Hypothalamus (tissue), 51 donors: ENCODE measurements around the gene RAP2A.

Experiments
- DNase-seq, 51 donors: peaks; one replicate each; lab custom pipeline; 2025; lab: John Stamatoyannopoulos, UW

The RAP2A gene

DNA sequence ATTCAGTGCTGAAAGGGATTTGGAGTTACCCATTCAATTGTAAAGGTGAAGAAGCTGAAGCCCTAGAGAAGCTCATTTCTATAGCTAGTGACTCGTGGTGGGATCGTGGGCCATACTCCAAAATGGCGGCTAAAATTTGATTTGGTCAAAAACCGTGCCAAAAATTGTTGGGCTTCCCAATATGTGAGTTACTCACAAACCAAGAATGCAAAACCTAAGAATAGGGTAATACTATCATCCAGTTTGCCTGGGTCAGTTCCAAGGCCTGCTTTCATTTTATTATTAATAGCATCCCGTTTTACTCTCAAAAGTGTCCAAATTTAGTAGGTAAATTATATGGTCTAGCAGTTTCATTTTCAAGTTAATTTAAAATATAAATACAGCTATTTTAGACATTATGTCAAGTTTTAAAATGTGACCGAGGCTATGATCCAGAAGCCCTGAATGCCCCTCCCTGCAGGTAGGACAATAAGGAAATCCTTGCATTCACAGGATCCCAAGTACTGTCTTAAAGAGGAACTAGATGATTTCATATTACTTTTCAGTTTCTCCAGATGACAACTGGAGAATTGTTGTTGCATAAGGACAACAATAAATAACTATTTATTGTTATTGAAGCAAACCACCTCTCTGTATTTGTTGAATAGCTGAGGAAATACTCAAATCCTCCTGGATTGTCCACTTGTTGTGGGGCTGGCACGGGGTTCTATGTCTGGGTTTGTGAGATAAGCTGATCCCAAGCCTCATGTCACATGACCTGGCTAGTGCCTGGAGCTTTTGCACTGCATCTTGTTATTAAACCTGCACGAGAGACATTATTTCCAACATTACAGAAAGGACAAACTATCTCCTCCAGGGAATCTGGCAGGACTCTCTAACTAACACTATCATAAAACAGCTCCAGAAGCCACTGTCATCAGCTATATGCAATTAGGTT is 11.6 kb upstream of the RAP2A start:
- no peak for DNase-seq

DNA sequence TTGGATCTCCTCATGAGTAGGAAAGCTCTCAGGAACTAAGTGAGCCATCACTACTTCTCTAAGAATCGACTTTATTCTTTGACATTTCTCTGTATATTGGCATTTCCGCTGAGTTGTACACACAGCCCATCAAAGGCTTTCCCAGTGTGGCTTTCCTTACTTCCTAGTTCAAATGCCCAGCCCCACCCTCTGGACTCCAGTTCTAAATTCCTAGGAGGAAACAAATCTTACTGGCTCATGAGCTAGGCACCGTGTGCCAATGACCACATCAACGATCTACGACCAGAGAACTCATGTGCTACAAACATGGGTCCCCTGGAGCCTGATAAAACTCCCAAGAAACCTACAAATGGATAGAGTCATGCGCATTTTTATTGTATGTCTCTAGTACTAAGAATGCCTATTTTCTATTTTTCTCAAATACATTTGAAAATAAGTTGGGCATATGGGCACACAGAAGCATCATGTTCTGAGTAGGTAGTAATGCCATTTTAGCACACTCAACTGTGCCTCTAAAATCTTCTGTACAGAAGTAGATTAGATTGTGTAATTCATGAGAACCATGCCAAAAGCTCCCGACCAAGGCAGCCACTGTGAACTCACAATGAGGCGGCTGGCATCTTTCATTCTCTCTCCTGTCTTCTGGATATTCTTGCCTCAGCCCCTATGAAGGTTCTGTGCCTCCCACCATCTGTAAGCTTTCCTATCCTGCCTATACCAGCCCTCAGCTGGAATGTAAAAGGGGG is 10.5 kb upstream of the RAP2A start:
- DNase-seq: peak in 9 of 51 donors; percentile 1 to 27 (median 10)

DNA sequence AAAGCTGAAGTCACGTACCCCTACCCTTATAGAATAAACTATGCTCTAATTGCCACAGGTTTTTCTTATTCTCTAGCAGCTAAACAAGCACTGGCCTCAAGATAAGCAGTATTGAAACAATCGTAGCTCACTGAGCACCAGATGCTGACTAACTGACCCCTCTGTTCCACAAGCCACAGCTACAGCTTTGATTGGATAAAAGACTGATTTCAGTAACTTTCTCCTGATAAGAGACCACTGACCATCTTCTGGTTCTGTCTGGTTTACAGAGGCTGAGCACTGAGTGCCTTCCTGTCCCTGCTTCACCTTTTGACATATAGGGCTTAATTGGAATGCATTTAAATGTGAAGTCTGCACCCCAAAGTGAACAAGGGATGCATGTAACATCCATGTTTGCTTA is 8.4 kb upstream of the RAP2A start:
- no peak for DNase-seq

DNA sequence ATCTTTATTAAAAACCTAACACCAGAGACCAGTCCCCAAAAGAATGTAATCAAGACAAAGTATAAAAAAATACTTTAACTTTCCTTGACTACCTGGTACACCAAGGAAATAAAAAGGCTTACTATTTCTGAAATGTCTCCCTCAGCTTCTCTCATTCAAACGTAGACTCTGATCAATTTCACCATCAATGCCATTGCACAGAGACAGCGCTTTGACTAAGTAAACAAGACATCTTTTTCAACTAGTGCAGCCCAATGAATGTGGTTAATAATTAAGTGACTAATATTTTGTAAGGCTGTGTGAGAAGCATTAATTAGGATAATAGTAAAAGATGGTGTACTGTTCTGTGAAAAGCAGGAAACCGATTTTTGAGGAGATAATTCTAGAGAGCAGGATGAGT is 7.3 kb upstream of the RAP2A start:
- DNase-seq: no peak

DNA sequence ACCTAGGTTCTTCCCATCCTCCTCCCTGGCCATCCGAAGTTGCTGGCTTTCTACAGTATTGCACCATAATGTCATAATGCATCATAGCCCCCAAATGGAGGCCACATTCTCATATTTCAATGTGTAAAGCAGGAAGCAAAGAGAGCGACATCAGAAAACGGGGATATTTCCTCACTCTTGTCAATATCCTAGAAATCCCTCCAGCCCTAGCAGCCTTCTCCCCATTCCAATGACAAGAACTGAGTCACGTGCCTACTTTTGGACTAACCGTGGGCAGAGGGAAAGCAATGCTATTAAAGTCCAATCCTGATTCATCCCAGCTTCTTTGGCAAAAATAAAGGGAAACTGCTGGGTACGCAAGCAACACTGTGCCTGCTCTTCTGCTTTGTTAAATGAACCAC is 4.3 kb upstream of the RAP2A start:
- peak in 34 of 51 donors; percentile 5 to 81 (median 24) for DNase-seq

DNA sequence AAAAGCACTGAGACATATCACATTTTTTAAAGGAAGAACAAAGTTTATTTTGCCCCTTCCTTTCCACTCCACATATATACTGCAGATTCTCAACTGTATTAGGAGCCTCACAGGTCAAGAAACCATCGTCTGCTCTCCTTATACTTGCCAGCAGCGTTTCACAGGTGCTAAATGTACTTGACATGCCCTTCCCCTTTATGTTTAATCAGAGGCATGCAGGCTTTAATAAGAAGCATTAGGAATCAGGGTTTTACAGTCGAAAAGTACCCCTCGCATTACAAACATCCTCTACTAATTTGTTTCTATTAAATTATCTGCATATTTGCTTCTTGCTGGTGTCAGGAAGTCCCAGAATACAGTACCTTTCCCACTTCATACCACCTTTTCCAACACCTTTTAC is 3.7 kb upstream of the RAP2A start:
- DNase-seq: peak in 1 of 51 donors; percentile 72

DNA sequence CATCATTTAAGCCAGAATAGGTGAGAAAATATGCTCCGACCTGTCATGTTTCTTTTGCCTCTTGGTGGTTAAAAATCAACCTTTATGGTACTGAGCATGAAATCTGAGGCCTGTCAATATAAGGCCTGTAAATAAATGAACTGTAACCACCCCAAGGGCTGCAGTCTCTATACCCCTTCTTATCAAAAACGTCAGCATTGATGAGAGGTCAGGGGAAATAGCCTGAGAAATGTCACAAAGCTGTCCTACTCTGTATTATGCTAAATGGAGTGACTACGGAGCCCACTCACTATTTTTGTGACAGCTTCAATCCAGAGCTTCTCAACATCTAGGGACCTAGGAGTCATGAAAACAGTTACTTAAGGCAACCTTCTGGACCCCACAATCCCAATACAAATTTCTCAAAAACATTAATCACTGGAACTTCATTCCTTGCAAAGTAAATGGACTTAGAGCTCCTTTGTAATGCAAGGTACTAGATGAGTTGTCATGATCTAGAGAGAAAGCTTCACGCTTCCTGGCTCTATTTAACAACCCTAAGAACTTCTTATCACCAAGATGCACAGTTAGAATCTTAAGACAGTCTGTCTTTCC is 2.7 kb upstream of the RAP2A start:
- DNase-seq: peak in 1 of 51 donors; percentile 46

DNA sequence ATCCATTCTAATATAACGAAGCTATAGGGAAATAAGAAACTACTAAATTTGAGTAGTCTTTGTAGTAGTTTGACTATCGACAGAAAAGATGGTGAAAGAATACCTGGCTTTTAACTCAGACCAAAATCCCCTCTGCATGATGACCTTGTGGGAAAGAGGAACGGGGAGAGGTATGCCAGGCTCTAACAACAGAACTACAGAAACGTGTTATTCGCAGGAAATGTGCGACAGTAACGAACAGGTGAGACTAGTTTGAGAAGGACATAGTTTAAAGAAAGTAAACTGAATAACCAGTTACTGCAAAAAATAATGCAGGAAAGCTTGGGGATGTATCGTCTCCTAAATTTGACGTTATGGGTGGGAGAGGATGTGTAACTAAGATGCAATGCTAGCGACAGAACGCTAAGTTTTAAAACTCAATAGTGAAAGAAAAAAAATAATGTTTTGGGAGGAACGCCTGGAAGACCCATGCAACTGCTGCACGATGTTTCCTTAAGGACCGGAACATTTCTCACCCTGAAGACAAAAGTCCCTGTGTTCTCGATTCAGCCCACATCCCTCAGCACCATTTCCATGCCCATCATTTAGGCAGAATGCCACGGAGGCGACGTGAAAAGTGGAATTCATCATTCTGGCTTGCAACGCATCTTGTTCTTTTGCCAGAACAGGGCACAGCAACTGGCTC is 1.6 kb upstream of the RAP2A start:
- DNase-seq: peak in 1 of 51 donors; percentile 67

DNA sequence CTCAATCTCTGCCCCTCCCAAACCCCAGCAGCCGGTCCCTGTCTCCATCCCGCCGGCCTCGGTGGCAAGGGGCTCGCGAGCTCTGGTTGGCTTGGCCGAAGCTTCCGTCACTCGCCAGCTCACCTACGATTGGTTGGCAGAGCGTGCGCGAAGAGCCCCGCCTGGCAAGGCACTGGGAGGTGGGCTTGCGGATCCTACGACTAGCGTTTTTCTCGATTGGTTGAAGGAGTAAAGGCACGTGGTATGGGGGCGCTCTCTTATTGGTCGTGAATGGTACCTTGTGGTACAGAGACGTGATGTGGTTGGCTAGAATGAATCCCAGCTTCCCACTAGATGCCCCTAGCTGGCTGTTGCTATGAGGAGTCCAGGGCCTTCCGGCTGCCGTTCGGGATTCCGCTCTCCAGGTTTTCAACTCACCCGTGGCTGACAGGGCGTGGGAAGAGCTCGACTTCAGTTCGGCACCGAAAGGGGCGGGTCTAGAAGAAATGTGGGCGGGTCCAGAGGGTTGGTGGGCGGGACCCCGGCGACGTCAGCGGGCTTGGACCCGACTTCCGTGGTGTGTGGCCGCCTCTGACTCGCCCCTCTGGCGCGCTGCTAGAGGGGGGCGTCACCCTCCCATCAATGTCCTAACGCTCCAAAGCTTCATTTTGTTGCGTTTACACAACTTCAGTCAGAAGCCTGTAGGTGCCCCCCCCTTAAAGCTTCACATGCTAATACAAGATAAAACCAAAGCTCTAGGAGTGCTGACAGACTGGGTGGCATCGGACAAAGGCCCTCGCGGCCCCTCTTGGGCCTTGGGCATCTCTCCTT is 847 bp upstream of the RAP2A start:
- DNase-seq: peak; percentile 94 to 100 (median 100)

DNA sequence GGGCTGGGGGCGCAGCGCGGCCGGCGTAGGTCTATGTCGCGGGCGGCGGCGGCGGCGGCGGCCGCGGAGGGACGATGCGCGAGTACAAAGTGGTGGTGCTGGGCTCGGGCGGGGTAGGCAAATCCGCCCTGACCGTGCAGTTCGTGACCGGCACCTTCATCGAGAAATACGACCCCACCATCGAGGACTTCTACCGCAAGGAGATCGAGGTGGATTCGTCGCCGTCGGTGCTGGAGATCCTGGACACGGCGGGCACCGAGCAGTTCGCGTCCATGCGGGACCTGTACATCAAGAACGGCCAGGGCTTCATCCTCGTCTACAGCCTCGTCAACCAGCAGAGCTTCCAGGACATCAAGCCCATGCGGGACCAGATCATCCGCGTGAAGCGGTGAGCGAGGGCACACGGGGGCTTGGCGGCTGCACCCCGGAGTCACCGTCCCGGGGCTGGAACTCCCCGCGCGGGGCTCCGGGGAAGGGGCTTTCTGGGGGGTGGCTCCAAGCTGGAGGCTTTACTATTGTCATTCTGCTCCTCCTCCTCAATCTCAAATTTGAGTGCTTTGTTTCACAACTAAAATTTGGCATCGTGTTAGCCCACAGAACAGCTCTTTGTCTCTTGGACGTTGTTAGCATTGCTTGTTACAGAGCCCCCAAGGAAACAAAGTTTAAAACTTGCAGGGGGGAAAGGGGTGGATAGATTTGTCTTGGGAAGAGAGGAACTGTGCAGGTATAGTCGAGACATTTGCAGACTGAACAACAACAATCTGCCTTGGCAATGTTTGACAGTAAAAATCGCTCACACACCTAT is 630 bp downstream of the RAP2A start:
- DNase-seq: peak in 37 of 51 donors; percentile 11 to 71 (median 35)

DNA sequence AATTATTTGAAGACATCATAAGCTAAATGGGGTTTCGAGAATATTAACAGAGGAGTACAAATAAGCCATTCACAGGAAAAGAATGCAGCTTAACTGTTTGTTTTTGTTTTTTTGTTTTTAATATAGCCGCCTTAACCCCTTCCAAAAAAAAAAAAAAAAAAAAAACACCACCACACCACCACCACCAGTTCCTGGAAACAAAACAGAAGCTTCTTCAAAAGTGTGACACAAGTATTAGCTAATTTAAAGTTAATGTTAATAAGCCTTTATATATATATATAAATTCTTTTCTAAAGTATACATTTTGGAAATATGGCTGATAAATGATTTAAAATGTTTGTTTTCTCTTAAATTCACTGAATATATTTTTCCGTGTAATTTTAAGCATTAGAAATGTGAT is 1.4 kb downstream of the RAP2A start:
- no peak for DNase-seq

DNA sequence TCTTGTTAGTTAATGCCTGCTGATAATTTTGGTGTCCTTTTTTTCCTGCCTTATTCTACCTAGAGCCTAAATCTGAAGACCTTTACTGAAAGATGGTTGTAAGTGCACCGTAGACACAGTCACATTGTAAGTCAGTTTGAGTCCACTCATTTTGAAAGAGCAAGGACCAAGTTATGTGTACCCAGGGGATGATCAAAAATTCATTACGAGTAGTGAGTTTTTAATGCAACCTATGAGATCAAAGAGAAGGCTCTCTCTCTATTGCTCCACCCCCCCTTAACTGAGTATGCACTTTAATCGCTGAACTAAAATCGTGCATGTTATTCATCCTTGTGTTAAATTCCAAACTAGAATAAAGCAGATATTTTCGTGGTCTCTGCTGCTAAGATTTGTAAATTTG is 1.8 kb downstream of the RAP2A start:
- DNase-seq: peak in 1 of 51 donors; percentile 20

DNA sequence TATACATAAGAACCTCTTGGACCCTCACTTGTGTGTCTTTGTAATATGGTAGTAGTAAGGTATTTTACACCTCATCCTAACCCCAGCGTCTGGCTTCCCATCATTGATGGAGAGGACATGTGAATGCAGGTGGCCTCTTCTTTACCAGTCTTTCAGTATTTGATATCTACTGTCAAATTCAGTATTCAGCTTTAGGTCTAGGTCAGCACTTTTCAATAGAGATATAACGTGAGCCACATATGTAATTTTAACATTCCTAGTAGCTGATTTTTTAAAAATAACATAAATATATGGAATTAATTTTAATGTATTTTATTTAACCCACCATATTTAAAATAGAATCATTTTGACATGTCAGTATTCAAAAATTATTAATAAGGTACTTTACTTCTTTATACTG is 2.9 kb downstream of the RAP2A start:
- no peak for DNase-seq

DNA sequence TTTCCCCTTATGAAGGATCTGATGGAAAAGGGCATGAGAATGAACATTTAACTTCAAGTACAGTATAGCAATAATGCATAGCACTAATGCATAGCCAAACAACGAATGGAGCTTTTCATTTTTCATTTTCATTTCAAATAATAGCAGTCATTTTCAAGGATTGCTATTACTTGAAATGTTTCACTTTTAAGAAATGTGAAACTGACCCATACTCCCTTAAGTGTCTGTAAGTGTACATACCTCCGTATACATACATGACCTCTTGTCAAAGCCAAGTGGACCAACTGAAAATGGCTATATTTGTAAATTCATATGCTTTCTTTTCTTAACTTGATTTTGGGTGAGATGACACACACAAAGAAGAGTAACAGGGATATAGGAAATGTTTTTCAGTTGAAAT is 3.8 kb downstream of the RAP2A start:
- DNase-seq: no peak

DNA sequence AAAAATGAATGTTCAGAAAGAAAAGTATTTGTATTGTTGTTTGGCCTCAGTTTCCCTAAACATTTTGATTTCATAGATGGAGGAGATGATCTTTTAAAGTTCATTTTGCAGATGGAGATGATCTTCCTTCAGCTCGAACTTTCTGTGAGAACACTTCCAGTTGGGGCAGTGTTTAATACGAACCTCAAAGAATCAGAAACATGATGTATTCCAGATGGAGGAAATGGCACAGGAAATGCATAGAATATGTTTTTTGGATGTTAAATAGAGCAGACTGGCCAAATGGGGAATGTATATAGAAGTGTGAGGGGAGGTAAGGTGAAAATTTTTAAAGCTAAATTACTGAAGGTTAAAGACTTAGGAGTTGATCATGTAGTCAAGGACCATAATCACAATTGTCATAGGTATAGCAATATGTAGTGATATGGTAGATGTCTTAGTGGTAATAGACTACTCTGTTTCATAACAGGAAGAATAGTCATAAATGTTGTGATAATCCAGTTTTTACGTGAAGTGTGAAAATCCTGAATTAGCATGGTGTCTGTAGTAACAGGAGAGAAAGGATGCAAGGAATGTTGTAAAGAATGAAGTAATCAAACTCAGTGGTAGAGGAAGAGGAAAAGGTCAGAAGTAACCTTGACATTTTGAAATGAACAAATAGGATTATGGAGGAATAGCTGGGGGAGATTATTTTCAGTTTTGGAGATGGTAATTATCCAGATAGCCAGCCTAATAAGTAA is 5.1 kb downstream of the RAP2A start:
- DNase-seq: no peak

DNA sequence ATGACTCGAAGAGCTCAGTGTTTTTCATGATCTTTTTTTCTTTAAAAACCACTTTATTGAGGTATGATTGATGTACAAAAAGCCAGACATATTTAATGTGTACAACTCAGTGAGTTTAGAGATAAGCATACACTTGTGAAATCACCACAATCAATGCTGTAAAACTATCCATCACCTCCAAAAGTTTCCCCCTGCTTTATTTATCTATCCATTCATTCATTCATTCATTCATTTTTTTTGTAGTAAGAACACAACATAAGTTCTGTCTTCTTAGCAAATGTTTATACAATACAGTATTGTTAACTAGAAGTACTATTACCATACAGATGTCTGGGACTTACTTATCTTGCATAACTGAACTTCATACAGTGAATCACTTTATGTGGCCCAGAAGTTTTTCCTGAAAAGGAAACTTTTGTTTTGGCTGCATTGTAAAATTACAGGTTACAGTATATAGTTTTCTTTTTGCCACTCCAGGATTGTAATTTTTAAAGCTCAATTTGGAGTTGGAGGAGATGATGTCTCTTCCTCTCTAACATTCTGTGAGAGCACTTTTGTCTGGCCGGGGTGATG is 6.7 kb downstream of the RAP2A start:
- DNase-seq: no peak

DNA sequence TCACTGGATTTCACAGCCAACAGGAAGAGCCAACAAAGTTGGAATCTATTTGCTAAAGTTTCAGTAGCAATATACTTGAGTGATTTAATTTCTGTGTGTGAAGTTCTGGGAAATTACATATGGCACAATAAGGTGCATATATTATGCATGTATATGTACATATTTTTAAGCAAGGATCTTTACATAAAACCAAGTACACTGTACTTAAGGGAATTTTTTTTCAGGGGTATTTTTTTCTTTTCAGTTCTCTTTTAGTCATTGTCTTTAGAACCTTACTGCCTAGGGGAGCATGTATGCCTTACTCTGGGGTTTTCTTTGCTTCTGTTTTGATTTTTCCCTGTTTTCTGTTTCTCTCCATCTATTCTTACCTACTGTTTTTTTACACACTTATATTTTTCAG is 7.4 kb downstream of the RAP2A start:
- DNase-seq: no peak
